Activated CD8-positive, alpha-beta memory T cell treated with anti-CD3 and anti-CD28 coated beads for 48 hours (primary cell): ENCODE data around the gene MACC1.
"Not testable (repeated sequence)": the region's sequence is repeated elsewhere in the genome, so short reads cannot be mapped to it uniquely, and the experiment has no call there.

Experiments used
- DNase-seq, 3 experiments: peaks; one replicate each; pipeline ENCODE4 v3.0.0-alpha.2; 2020; ENCODE audit warnings: low read depth in 2 of 3, low spot score in 2 of 3

MACC1 gene

DNA sequence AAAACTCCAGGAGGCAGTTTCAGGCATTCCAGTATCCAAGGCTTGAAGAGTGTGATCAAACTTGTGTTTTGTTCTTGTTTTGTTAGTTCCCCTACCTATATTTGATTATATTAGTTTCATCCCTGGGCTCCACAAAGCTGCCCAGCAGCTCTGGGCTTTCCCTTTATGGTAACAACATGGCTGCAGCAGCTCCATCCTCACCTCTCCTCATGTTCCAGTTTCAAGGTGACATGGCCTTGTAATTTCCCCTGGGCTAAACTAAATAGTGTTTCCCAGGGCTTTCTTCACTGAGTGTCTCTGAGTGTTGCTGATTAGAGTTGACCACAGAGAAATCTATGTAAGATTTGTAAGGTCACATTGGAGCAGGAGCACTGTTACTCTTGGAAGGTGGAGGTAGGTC is 83.4 kb downstream of the MACC1 start:
- no peak for DNase-seq

DNA sequence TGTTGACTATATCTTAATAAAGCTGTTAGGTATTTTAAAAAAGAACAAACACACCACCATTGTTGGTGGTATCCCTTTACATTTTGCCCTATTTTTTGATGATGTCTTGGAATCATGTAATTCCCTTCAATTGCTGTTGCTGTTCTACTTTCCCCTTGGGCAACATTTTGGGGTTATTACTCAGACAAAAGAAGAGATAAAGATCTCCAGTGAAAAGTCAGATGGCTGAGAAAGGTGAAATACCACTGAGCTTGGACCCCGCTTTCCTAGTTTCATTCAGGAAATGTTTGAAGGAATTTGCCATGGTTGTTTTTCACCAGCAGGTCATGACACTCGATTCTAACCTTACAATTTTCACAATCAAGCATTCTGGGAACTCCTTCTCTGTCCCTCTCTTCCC is 84.6 kb downstream of the MACC1 start:
- DNase-seq = no peak

DNA sequence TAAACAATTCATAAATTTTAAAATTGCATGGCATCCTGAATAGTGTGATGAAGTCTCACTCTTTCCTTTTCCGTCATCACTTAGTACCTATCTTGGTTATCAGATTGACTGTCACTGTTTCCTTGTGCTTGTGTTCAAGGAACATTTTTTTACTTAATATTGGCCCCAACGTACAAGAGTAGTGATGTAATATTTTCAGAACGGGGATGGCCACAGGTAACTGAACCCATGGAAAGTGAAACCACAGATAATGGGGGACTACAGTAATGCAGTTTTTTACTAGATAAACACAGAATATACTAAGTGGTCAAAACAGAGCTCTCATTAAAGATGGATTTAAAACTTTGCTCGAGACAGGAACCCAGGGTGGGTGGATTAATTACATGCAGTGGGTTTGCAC is 85.4 kb downstream of the MACC1 start:
- no peak for DNase-seq

DNA sequence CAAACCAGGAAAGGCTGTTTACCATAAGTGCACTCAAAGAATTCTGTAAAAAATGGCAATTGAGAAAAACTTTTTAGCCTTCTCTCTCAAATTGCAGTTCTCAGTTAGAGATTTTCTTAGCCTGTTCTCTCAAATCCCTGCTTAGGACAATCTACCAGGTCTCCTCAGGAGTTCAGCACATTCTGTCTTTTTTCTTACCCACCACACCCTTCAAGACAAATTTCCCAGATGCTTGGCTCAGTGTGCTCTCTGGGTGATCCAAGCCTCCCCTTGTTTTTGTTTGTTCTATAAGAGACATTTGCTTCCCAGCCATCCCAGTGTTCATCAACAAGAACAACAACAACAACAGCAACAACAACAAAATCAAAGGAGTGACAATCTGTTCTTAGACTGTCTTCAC is 87.3 kb downstream of the MACC1 start:
- no peak for DNase-seq

DNA sequence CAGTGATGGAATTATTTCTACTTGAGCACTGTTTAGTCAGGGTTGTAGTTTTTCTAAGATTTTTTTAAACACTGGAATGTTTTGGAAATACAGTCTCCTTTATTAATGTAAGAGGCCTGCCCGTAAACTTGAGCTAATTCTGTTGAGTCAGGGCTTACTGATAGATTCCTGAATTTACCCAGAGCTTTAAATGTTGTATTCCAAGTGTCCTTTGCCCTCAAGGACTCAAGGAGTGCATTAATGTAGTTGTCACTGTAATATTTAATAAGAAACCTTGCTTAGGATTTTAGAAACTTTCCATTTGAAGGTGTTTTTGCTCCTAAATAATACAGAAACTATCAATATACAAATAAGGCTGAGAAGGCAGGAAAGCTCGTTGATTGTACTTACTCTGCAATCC is 89.2 kb downstream of the MACC1 start:
- DNase-seq = no peak

DNA sequence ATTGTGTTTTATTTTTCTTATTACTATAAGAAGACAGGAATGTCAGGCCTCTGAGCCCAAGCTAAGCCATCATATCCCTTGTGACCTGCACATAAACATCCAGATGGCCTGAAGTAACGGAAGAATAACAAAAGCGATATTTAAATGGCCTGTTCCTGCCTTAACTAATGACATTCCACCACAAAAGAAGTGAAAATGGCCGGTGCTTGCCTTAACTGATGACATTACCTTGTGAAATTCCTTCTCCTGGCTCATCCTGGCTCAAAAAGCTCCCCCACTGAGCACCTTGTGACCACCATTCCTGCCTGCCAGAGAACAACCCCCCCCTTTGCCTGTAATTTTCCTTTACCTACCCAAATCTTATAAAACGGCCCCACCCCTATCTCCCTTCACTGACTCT is 91.1 kb downstream of the MACC1 start:
- not testable (repeated sequence) for DNase-seq

DNA sequence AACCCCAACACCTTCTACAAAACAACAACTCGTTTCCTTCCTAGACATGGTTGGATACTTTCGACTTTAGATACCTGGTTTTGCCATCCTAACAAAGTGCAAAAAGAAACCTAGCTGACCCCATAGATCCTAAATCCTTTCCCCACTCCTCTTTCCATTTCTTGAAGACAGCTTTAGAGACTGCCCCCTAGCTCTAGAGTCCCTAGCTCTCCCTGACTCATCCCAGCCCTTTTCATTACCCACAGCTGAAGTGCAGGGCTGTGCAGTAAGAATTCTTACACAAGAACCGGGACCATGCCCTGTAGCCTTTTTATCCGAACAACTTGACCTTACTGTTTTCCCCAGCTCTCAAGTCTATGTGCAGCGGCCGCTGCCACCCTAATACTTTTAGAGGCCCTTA is 93.1 kb downstream of the MACC1 start:
- not testable (repeated sequence) for DNase-seq

DNA sequence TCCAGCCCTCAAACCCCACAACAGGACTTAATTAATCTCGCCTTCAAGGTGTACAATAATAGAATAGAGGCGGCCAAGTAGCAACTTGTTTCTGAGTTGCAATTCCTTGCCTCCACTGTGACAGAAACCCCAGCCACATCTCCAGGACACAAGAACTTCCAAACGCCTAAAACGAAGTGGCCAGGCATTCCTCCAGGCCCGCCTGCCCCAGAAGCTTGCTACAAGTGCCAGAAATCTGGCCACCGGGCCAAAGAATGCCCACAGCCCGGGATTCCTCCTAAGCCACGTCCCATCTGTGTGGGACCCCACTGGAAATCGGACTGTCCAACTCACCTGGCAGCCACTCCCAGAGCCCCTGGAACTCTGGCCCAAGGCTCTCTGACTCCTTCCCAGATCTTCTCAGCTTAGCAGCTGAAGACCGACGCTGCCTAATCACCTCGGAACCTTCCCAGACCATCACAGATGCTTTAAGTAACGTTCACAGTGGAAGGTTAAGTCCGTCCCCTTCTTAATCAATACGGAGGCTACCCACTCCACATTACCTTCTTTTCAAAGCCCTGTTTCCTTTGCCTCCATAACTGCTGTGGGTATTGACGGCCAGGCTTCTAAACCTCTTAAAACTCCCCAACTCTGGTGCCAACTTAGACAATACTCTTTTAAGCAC is 94.4 kb downstream of the MACC1 start:
- not testable (repeated sequence) for DNase-seq

DNA sequence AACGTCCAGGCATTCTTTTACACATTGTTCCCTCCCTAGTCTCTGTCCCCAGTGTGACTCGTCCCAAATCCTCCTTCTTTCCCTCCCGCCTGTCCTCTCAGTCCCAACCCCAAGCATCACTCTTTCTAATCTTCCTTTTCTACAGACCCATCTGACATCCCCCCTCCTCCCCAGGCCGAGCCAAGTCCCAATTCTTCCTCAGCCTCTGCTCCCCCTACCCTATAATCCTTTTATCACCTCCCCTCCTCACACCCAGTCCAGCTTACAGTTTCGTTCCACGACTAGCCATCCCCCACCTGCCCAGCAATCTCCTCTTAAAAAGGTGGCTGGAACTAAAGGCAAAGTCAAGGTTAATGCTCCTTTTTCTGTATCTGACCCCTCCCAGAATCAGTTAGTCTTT is 95.1 kb downstream of the MACC1 start:
- DNase-seq = no peak

DNA sequence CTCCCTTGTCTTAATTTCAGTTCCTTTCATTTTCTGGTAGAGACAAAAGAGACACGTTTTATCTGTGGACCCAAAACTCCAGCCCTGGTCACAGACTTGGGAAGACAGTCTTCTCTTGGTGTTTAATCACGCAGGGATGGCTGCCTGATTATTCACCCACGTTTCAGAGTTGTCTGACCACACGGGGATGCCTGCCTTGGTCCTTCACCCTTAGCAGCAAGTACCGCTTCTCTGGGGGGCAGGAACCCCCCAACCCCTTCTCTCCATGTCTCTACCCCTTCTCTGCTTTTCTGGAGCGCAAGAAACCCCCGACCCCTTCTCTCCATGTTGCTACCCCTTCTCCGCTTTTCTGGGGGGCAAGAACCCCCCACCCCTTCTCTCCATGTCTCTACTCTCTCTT is 95.8 kb downstream of the MACC1 start:
- DNase-seq = no peak

DNA sequence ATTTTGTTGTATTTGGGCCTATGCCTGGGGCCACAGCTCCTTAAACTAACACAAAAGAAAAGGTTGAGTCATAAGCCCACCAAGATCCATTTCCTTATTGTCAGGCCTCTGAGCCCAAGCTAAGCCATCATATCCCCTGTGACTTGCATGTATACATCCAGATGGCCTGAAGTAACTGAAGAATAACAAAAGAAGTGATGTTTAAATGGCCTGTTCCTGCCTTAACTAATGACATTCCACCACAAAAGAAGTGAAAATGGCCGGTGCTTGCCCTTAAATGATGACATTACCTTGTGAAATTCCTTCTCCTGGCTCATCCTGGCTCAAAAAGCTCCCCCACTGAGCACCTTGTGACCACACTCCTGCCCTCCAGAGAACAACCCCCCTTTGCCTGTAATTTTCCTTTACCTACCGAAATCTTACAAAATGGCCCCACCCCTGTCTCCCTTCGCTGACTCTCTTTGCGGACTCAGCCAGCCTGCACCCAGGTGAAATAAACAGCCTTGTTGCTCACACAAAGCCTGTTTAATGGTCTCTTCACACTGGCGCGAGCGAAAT is 96.5 kb downstream of the MACC1 start:
- not testable (repeated sequence) for DNase-seq

DNA sequence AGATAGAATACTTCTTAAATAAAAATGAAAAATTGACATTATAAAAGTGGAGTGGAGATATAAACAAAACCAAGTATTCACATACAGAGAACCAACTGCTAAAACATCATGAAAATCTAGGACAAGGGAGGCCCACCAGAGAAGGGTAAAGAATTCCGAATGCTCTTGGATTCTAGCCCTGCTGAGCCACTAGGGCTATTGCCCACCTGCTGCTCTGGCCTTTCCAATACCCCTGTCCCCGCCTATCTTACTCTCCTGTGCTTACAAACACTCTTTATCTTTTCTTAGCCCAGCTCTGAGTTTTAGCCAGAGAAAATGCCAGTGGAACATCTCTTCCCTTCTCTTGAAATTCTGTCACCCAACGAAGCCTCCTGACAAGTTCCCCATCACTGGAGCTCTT is 100.3 kb downstream of the MACC1 start:
- DNase-seq = no peak

DNA sequence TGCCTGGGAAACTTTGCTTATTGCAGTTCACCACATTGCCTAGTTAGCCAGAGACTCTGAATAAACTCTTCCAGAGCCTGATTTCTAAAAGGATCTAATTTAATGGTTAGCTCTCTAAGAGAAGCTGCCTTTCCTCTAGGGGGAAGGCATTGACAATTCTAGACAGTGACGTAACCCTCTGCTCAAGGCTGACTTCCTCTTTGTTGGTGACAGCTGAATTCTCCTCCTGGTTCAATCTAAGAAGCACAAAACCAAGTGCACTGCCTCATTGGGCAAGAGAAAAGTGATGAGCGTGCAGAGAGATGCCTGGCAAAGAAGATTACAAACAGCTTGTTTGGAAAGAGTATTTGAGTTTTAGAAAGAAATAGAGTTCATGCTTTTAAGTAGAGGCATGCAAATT is 102.7 kb downstream of the MACC1 start:
- no peak for DNase-seq

DNA sequence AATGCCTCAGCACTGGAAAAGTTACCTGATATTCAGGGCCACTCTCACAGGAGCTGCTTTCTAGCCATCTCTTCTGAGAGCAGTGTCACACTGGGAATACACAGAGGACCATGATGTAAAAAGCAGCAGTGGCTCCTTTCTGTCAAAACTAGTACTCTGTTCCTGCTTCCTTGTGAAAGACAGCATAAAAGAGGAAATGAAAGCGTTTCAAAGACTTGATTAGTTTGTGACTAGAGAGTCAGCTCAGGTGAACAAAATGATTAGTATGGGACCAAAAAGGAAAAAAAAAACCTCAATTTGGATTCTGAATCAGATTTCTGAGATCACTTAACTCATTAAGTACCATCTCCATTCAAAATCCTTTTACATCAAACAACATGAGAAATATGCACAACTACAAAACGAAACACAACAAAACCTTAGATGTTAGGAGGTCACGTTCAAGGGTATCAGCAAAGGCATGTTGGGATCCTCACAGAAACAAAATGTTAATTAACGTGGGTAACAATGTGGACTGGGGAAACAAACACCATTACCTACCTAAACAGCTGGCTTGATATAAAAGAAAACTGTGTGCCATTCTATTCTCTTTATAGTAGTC is 103.7 kb downstream of the MACC1 start:
- DNase-seq = no peak

DNA sequence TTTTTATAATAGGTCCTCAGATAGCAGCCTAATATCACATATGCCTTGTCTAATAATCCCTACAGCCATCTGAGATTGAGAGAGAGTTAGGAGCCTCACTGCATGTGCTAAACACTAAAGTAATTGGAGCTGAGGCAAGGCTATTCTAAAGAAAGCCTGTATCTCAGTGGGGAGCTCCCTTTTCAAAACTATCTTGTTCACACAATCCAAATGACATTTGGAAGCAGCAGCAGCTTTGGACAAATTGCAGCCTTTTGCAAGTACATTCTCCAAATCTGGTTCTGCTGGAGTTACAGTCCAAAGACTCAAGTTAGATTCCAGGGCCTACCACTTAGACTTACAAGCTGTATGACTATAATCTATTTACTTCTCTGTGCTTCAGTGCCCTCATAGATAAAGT is 104.5 kb downstream of the MACC1 start:
- no peak for DNase-seq

DNA sequence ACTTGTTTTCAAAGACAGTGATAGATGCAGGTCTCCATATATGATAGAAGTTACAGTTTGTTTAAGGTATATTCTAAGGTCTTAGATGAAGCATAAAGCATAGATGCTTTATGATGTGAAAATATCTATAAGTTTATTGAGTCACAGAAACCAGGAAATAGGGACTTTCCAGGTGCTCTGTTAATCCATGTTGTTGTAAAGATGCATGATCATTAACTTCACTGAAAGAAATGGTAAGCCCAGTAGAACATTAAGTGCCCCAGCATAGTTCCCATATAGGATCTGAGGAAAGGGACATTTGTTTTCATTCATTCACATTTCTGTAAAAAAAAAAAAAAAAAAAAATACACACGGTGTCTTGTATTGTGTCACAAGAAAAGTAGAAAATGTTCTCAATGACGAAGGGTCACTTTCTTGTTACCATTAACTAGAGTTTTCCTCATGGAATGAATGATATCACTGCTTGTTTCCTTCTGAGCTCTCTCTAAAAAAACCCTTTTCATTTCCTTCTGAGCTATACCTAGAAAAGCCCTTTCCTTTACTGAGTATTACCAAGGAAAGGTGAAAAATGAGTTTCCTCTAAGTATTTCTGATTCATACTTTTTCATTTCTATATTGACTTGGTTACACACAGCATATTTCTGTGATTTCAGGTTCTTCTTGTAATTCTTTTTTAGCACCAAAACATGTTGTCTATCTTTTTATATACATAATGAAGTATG is 105.2 kb downstream of the MACC1 start:
- no peak for DNase-seq

DNA sequence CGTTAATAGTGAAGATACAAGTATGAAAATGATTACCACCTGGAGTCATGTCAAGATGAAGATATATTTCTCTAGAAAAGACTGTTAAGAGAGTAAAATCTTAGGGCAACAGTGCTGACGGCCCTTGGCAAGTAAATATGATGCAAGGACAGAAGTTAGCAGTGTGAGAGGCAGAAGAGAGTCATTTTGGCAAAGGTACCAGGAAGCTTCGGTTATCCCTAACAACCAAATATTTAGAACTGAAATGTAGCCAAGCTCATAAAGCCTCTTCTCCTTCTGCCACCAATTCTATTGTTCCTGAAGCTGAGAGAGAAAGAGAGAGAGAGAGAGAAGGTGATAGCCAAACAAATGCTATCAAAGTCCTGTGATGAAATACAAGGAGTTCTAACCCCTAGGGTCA is 109.6 kb downstream of the MACC1 start:
- no peak for DNase-seq

DNA sequence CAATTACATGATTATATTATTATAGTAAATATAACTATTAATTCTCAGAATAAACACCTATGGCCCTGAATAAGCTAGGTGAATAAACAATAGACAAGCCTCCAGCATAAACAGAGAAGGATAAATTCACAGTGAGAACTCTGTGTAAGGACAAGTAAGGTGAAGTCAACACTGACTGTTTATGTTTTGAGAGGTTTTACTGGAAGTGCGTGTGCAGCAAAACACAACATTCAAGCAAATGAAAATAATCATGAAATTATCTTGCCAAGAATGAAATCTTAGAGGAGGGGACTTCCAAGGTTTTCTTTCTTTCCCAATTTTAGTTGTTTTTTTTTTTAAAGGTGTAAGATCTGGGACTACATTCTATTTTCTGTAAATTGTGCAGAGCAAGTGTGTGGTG is 112.5 kb downstream of the MACC1 start:
- no peak for DNase-seq

DNA sequence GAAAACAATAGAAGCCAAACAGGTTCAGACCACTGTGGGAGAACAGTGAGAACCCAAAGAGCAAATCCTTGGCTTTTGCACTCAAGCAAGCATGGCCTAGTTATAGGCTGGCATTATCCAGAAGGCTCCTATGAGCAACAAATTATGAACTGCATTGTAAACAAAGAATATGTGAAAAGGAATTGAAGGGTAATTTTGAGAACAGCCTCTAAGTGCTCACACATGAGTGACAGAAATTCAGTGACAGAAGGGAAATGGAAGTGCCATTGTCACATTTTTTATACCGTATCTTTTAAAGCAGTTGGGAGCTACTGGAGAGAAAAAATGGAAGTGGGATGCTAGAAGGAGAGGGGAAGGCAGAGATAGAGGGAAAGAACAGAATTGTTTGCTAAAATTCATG is 114.2 kb downstream of the MACC1 start:
- DNase-seq = no peak

DNA sequence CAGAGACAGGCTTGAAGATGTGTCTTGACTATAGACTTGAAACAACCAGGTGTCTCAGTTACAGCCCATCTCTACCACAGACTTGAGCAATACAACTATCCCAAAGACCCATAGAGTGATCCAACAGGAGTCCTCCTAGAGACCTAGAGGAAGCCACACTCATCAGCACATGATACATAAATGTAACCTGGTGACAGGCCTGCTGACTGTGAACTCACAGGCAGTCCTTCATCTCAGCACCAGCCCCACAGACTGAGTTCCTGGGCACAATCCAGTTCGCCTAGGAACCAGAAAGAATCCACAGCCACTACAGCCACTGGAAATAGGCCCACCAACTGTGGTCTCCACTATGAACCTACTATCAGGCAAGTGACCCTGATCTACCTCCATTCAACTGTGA is 121.3 kb downstream of the MACC1 start:
- DNase-seq = no peak

DNA sequence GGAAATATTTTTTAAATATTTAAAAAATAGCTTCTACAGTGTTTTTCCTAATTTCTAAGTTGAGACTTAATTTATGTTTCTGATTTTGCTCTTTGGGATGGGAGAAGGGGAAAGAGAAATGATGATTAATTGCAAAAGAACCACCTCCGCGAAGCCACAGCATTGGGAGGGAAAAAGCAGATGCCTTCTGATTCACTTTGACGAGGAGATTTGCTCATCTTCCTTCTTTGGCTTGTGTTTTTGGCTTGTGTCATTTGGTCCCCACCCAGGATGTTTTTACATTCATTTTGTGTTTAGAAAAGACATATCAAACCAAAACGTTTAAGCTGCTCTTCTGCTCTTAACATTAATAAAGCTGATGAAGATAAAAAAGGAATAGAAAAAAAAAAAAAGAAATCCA is 121.7 kb downstream of the MACC1 start:
- DNase-seq = no peak

DNA sequence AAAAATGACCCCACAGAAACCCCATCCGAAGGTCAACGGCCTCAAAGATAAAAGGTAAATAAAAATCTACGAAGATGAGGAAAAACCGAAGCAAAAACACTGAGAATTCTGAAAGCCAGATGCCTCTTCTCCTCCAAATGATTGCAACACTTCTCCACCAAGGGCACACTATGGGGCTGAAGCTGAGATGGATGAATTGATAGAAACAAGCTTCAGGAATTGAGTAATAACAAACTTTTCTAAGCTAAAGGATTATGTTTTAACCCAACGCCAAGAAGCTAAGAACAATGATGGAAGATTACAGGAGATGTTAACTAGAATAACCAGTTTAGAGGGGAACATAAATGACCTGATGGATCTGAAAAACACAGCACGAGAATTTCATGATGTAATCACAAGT is 127.8 kb downstream of the MACC1 start:
- DNase-seq = no peak
